Brain pericyte (primary cell): Measurements from ENCODE around the gene SLC51A.
"Not testable (repeated sequence)": the region's sequence is repeated elsewhere in the genome, so short reads cannot be mapped to it uniquely, and the experiment has no call there.

Experiments used
- DNase-seq: peaks from one replicate; pipeline ENCODE4 v3.0.0-alpha.2; 2012; ENCODE audit warnings: low read depth, low spot score

The SLC51A gene

GRCh38 chr3:196193133-196193735 lies 23.1 kb upstream of the SLC51A start:
- no peak for DNase-seq

- DNase-seq = no peak
Observed at GRCh38 chr3:196193736-196194541, 22.4 kb upstream of the SLC51A start.

- DNase-seq = no peak
Observed at GRCh38 chr3:196194542-196194915, 21.8 kb upstream of the SLC51A start.

- DNase-seq = no peak
Observed at GRCh38 chr3:196195664-196196265, 20.6 kb upstream of the SLC51A start.

GRCh38 chr3:196197524-196197923 lies 18.8 kb upstream of the SLC51A start:
- no peak for DNase-seq

- no peak for DNase-seq
Observed at GRCh38 chr3:196198081-196198675, 18.2 kb upstream of the SLC51A start.

- DNase-seq = no peak
Observed at GRCh38 chr3:196198771-196199753, 17.3 kb upstream of the SLC51A start.

- DNase-seq = peak; percentile 72
Observed at GRCh38 chr3:196202516-196202970, 13.8 kb upstream of the SLC51A start.

- DNase-seq = no peak
Observed at GRCh38 chr3:196203846-196204245, 12.5 kb upstream of the SLC51A start.

GRCh38 chr3:196205442-196206205 lies 10.7 kb upstream of the SLC51A start:
- DNase-seq = not testable (repeated sequence)

GRCh38 chr3:196207159-196207832 lies 9.0 kb upstream of the SLC51A start:
- DNase-seq = no peak

- no peak for DNase-seq
Observed at GRCh38 chr3:196207833-196208607, 8.3 kb upstream of the SLC51A start.

GRCh38 chr3:196208942-196209695 lies 7.2 kb upstream of the SLC51A start:
- DNase-seq = no peak

- DNase-seq = not testable (repeated sequence)
Observed at GRCh38 chr3:196209944-196210672, 6.2 kb upstream of the SLC51A start.

- no peak for DNase-seq
Observed at GRCh38 chr3:196210673-196211556, 5.4 kb upstream of the SLC51A start, which contains the start of gene ZDHHC19. Gene ZDHHC19, minus strand, starts transcription at chr3:196211400. Its CDS starts 85 bp downstream, at chr3:196211315.

- DNase-seq = no peak
Observed at GRCh38 chr3:196214783-196215441, 1.4 kb upstream of the SLC51A start.
